CMK (cell line): ENCODE results near the gene NKX1-2.
A peak's percentile ranks its signal among the peaks of the same experiment; 100 is the strongest.

Experiments used
- DNase-seq: peaks from one replicate; pipeline ENCODE4 v3.0.0-alpha.2; 2010; ENCODE audit warnings: low read depth

NKX1-2 gene

GRCh38 chr10:124416733-124417132, 33.1 kb downstream of the NKX1-2 start:
- DNase-seq = no peak

GRCh38 chr10:124415210-124415609, 34.6 kb downstream of the NKX1-2 start:
- DNase-seq = no peak

GRCh38 chr10:124414076-124414475, 35.8 kb downstream of the NKX1-2 start:
- no peak for DNase-seq

- no peak for DNase-seq
Observed at GRCh38 chr10:124409696-124410095, 40.1 kb downstream of the NKX1-2 start.

GRCh38 chr10:124408357-124408756, 41.5 kb downstream of the NKX1-2 start:
- no peak for DNase-seq

DNA sequence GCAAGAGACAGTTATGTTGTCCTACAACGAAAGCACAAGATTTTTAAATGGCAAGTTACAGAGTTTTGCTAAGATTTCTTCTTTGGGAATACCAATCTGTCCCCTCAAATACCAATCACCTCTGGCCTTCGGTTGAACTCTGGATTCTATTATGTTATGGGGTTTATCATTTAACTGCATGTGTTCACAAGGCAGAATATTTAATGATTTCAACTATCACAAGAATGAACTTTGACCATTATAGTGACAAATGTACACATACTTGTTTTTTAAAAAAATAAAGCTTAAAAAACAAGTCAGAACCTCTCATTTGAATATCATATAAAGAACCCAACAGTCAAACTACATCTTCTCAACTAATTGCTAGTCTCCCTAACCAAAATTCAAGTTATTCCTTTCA, 42.4 kb downstream of the NKX1-2 start:
- no peak for DNase-seq

GRCh38 chr10:124403548-124403947, 46.3 kb downstream of the NKX1-2 start:
- peak; percentile 38 for DNase-seq

DNA sequence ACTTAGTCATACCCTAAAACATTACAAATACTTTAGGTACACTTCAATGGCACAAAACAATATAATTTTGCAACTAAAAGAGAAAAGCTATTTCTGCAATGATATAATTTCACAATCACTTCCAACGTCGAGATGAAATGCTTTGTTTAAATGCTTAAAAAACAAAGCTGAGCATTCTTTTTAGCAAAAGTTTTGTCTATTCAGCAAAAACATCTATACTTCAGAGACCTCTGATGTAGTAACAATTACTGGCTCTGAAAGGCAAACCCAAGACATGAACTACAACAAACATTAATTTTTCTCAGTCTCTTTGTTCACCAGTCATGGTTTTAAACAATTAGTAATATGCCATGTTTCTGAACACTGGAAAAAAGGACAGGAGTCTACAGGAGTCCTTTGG, 47.6 kb downstream of the NKX1-2 start:
- no peak for DNase-seq

- no peak for DNase-seq
Observed at GRCh38 chr10:124401633-124402032, 48.2 kb downstream of the NKX1-2 start.
